Endothelial cell of umbilical vein (primary cell): ENCODE data around the gene ZNF10. TPM values are rescaled to one million over a fixed set of nuclear protein-coding genes. Genes with fewer than 3 reads are reported as not detected.

ENCODE experiments used
- BruUV-seq: library from RNA; stranded (reverse); fragments of 400-500 nt; replicated peaks from 2 replicates; lab custom pipeline; 2021; lab: Mats Ljungman, UMichigan
- CTCF ChIA-PET: fragments of 300-600, 350-600 bp; sonication (Branson Sonifier 250); formaldehyde crosslinking; loops from one replicate; lab custom pipeline; 2021; ENCODE audit warnings: antibody characterized with exemption, inconsistent platforms; lab: Charles Lee
- POLR2A ChIA-PET: fragments of 300-600, 350-600 bp; sonication (Branson Sonifier 250); formaldehyde crosslinking; loops from one replicate; lab custom pipeline; 2021; ENCODE audit warnings: antibody characterized with exemption, inconsistent platforms; lab: Charles Lee
- DNase-seq: peaks from one replicate; pipeline ENCODE4 v3.0.0-alpha.2; 2011; ENCODE audit warnings: low read depth, low spot score
- FAIRE-seq: peaks from 2 replicates; lab custom pipeline; 2011; peaks lifted over from hg19 to GRCh38; lab: Jason Lieb, UNC
- H2AFZ ChIP-seq: 2 replicates; pipeline ENCODE4 v1.6.0; 2012; ENCODE audit warnings: low read depth, low read length, control low read depth, inconsistent platforms
- H3K27ac ChIP-seq: 2 replicates; pipeline ENCODE4 v1.5.1; 2011; ENCODE audit warnings: low read depth, mild to moderate bottlenecking, control low read depth, low read length, moderate library complexity; ENCODE audit not compliant: insufficient read depth
- H3K27me3 ChIP-seq, 2 experiments: 2 replicates each; pipeline versions ENCODE4 v1.6.0 to v1.6.1; 2011; ENCODE audit warnings: low read length in 2 of 2, mixed read lengths in 1 of 2; ENCODE audit not compliant: control insufficient read depth in 2 of 2, insufficient read depth in 2 of 2
- H3K36me3 ChIP-seq, 2 experiments: 2 replicates in 1 of 2; 3 replicates in 1 of 2; pipeline ENCODE4 v1.5.1; 2011; ENCODE audit warnings: low read length in 2 of 2, mild to moderate bottlenecking in 1 of 2, moderate library complexity in 1 of 2; ENCODE audit not compliant: control insufficient read depth in 2 of 2, insufficient read depth in 2 of 2; ENCODE audit errors: extremely low read depth in 1 of 2
- H3K4me1 ChIP-seq: 3 replicates; pipeline ENCODE4 v1.5.1; 2011; ENCODE audit warnings: mild to moderate bottlenecking, low read length; ENCODE audit not compliant: control insufficient read depth, insufficient read depth; ENCODE audit errors: extremely low read depth
- H3K4me2 ChIP-seq: 2 replicates; pipeline ENCODE4 v1.6.1; 2011; ENCODE audit warnings: low read length, control low read depth, mixed read lengths; ENCODE audit not compliant: insufficient read depth
- H3K4me3 ChIP-seq, 3 experiments: fragments of 200-600 bp in 1 of 3; sonication (generic), shearing (Covaris generic) in 1 of 3; replicated peaks in 1 of 3; 2 replicates each; pipeline ENCODE4 v1.5.1; 2011 to 2016; ENCODE audit warnings: control low read depth in 3 of 3, low read length in 3 of 3, mild to moderate bottlenecking in 2 of 3, inconsistent platforms in 1 of 3, low read depth in 1 of 3, moderate library complexity in 1 of 3; ENCODE audit not compliant: insufficient read depth in 1 of 3
- H3K79me2 ChIP-seq: 2 replicates; pipeline ENCODE4 v1.6.0; 2012; ENCODE audit warnings: low read length, inconsistent platforms; ENCODE audit not compliant: control insufficient read depth, insufficient read depth
- H3K9ac ChIP-seq: replicated peaks from 2 replicates; pipeline ENCODE3; 2011; ENCODE audit warnings: low read length, control low read depth; ENCODE audit not compliant: insufficient read depth; ENCODE audit errors: extremely low read depth
- H3K9me1 ChIP-seq: replicated peaks from 3 replicates; pipeline ENCODE4 v1.6.0; 2011; ENCODE audit warnings: mild to moderate bottlenecking, low read length; ENCODE audit not compliant: control insufficient read depth, insufficient read depth; ENCODE audit errors: extremely low read depth
- H3K9me3 ChIP-seq: replicated peaks from 2 replicates; pipeline ENCODE4 v1.5.1; 2012; ENCODE audit warnings: low read length, inconsistent platforms; ENCODE audit not compliant: control insufficient read depth, insufficient read depth
- H4K20me1 ChIP-seq: replicated peaks from 2 replicates; pipeline ENCODE3; 2011; ENCODE audit warnings: mild to moderate bottlenecking, low read length; ENCODE audit not compliant: control insufficient read depth, insufficient read depth; ENCODE audit errors: extremely low read depth
- CTCF ChIP-seq, 2 donors: IDR thresholded peaks; 1 replicate in 1 of 2; 2 replicates in 1 of 2; pipeline ENCODE4 v1.5.1; 2011; ENCODE audit warnings: low read length in 2 of 2, mild to moderate bottlenecking in 2 of 2, moderate library complexity in 2 of 2, control low read depth in 1 of 2, inconsistent platforms in 1 of 2, low read depth in 1 of 2; ENCODE audit not compliant: insufficient read depth in 1 of 2; ENCODE audit errors: extremely low read depth in 1 of 2
- EZH2 ChIP-seq: IDR thresholded peaks from 2 replicates; pipeline ENCODE4 v1.6.1; 2012; ENCODE audit warnings: borderline replicate concordance, low read depth, mild to moderate bottlenecking, moderate library complexity, low read length, inconsistent platforms; ENCODE audit not compliant: severe bottlenecking
- JUN ChIP-seq: IDR thresholded peaks from 2 replicates; pipeline ENCODE4 v1.6.1; 2011; ENCODE audit warnings: borderline replicate concordance, low read depth; ENCODE audit not compliant: insufficient read length, insufficient read depth
- MAX ChIP-seq: IDR thresholded peaks from 2 replicates; pipeline ENCODE4 v1.6.1; 2011; ENCODE audit not compliant: insufficient read depth, insufficient read length
- MYC ChIP-seq: IDR thresholded peaks from one replicate; pipeline ENCODE4 v1.6.1; 2011; ENCODE audit warnings: mild to moderate bottlenecking, low read depth, low read length
- POLR2AphosphoS5 ChIP-seq: IDR thresholded peaks from 2 replicates; pipeline ENCODE4 v1.6.1; 2012; ENCODE audit warnings: low read depth, mild to moderate bottlenecking, control low read depth, low read length, moderate library complexity; ENCODE audit not compliant: insufficient read depth
- dilution Hi-C: fragments of 300-500 bp; cut with MboI; formaldehyde crosslinking; loops from one replicate; pipeline ENCODE4 v1.15.0; 2019; ENCODE audit warnings: low sequenced_read_pairs; ENCODE audit not compliant: extremely low pct_ligation_motif_present
- intact Hi-C: fragments of 100-400 bp; cut with micrococcal nuclease; formaldehyde crosslinking; loops from one replicate; pipeline ENCODE4 v1.10.0; 2022
- polyA plus RNA-seq, 4 experiments: library from polyadenylated mRNA; depleted of rRNA in 3 of 4; stranded (reverse) in 3 of 4; unstranded in 1 of 4; fragments of >200 nt; gene quantifications; 2 replicates each; pipeline versions ENCODE4 v1.2.1 to v1.2.3, GENCODE V29; 2011 to 2012; ENCODE audit warnings: missing spikeins in 1 of 4
- total RNA-seq: library from RNA; stranded (reverse); gene quantifications from 2 replicates; pipeline ENCODE4 v1.2.3, GENCODE V29; 2021

The ZNF10 gene
- total and polyA plus RNA-seq, 2 donors (not counting 3 experiments of a cell fraction or from before 2014, with no cell fraction given) = 3.7 to 5.8 TPM

DNA sequence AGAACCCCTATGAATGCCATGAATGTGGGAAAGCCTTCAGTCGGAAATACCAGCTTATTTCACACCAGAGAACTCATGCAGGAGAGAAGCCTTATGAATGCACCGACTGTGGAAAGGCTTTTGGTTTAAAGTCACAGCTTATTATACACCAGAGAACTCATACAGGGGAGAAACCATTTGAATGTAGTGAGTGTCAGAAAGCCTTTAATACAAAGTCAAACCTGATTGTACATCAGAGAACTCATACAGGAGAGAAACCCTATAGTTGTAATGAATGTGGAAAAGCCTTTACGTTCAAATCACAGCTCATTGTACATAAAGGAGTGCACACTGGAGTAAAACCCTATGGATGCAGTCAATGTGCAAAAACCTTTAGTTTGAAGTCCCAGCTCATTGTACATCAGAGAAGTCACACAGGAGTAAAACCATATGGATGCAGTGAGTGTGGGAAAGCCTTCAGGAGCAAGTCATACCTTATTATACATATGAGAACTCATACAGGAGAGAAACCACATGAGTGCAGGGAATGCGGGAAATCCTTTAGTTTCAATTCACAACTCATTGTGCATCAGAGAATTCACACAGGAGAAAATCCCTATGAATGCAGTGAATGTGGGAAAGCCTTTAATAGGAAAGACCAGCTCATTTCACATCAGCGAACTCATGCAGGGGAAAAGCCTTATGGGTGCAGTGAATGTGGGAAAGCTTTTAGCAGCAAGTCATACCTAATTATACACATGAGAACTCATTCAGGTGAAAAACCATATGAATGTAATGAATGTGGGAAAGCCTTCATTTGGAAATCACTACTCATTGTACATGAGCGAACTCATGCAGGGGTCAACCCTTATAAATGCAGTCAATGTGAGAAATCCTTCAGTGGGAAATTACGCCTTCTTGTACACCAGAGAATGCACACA is 73.2 kb downstream of the ZNF10 start:
- H3K9me3 ChIP-seq = peaks cover 39% of the 10 kb centered on the region
- FAIRE-seq (no peak), DNase-seq (no peak)
- H2AFZ ChIP-seq = no peak overlapping the region
- no peaks in the 10 kb centered on the region for H3K79me2 ChIP-seq
- H3K36me3 ChIP-seq = peaks cover 12 to 14% of the 10 kb centered on the region in 2 experiments
- H3K4me1 ChIP-seq = no peaks in the 10 kb centered on the region
- CTCF ChIA-PET = no interaction called here
- no peak for TF ChIP-seq CTCF (IDR thresholded peaks at IDR 0.05; ENCODE audit: extremely low read depth in 1 of 2, insufficient read depth in 1 of 2, low read depth in 1 of 2, low read length in 2 of 2)
- no peak for TF ChIP-seq EZH2
- no peak for TF ChIP-seq MYC
- no peak for TF ChIP-seq POLR2AphosphoS5
- TF ChIP-seq JUN = no peak
- no peak for TF ChIP-seq MAX
- H3K9me1 ChIP-seq = no peaks in the 10 kb centered on the region
- no peak overlapping the region for H3K9ac ChIP-seq
- H3K27me3 ChIP-seq = no peaks in the 10 kb centered on the region
- intact Hi-C loops = no loop called here
- no TSS peak for BruUV-seq
- H4K20me1 ChIP-seq = no peaks in the 10 kb centered on the region
- dilution Hi-C loops = no loop called here
- POLR2A ChIA-PET = no interaction called here
- no peak overlapping the region for H3K27ac ChIP-seq
- H3K4me3 ChIP-seq = no peak overlapping the region
- H3K4me2 ChIP-seq = no peak overlapping the region
